Measurements from ENCODE around the gene BLCAP.
"Not testable (repeated sequence)": the region's sequence is repeated elsewhere in the genome, so short reads cannot be mapped to it uniquely, and the experiment has no call there.

The BLCAP gene

GRCh38 chr20:37513779-37514359 is 13.8 kb downstream of the BLCAP start:
- DNase-seq: no peak

- DNase-seq: no peak
Measured at GRCh38 chr20:37511610-37512275, 15.9 kb downstream of the BLCAP start.

- no peak for DNase-seq
Measured at GRCh38 chr20:37510226-37510625, 17.4 kb downstream of the BLCAP start.

- no peak for DNase-seq
Measured at GRCh38 chr20:37506152-37506725, 21.4 kb downstream of the BLCAP start.

- DNase-seq: no peak
Measured at GRCh38 chr20:37505263-37506151, 22.2 kb downstream of the BLCAP start.

- DNase-seq: no peak
Measured at GRCh38 chr20:37504404-37505096, 23.1 kb downstream of the BLCAP start.

- DNase-seq: no peak
Measured at GRCh38 chr20:37503256-37503927, 24.3 kb downstream of the BLCAP start.

GRCh38 chr20:37502654-37503053 is 25.0 kb downstream of the BLCAP start:
- no peak for DNase-seq

- DNase-seq: no peak
Measured at GRCh38 chr20:37501940-37502339, 25.7 kb downstream of the BLCAP start.

GRCh38 chr20:37500311-37500710 is 27.4 kb downstream of the BLCAP start:
- no peak for DNase-seq

- no peak for DNase-seq
Measured at GRCh38 chr20:37498066-37498665, 29.5 kb downstream of the BLCAP start.

GRCh38 chr20:37494796-37495195 is 32.9 kb downstream of the BLCAP start:
- DNase-seq: no peak

- no peak for DNase-seq
Measured at GRCh38 chr20:37494301-37494700, 33.4 kb downstream of the BLCAP start.

GRCh38 chr20:37492945-37493344 is 34.7 kb downstream of the BLCAP start:
- DNase-seq: no peak

- DNase-seq: no peak
Measured at GRCh38 chr20:37492096-37492625, 35.5 kb downstream of the BLCAP start.

- no peak for DNase-seq
Measured at GRCh38 chr20:37490663-37491350, 36.9 kb downstream of the BLCAP start.

GRCh38 chr20:37486209-37486608 is 41.5 kb downstream of the BLCAP start:
- DNase-seq: not testable (repeated sequence)

GRCh38 chr20:37484331-37484730 is 43.3 kb downstream of the BLCAP start:
- no peak for DNase-seq

GRCh38 chr20:37481610-37482009 is 46.1 kb downstream of the BLCAP start:
- no peak for DNase-seq

- DNase-seq: no peak
Measured at GRCh38 chr20:37480919-37481318, 46.8 kb downstream of the BLCAP start.

All from activated gamma-delta T cell (primary cell).